SK-N-MC (cell line): ENCODE results near the gene OR6Y1.

Source experiments
- EZH2 ChIP-seq: fragments of 200-600 bp; sonication (generic); IDR thresholded peaks from one replicate; pipeline ENCODE4 v1.6.1; 2017; ENCODE audit warnings: antibody characterized with exemption
- FOXP2 ChIP-seq: optimal IDR thresholded peaks from 2 replicates; pipeline ENCODE3; 2011; ENCODE audit warnings: mild to moderate bottlenecking, moderate library complexity; ENCODE audit not compliant: insufficient read depth; ENCODE audit errors: extremely low read length, control extremely low read depth
- POLR2AphosphoS5 ChIP-seq: IDR thresholded peaks from 2 replicates; pipeline ENCODE4 v1.6.1; 2012; ENCODE audit warnings: mild to moderate bottlenecking, low read depth, low read length, borderline replicate concordance

DNA sequence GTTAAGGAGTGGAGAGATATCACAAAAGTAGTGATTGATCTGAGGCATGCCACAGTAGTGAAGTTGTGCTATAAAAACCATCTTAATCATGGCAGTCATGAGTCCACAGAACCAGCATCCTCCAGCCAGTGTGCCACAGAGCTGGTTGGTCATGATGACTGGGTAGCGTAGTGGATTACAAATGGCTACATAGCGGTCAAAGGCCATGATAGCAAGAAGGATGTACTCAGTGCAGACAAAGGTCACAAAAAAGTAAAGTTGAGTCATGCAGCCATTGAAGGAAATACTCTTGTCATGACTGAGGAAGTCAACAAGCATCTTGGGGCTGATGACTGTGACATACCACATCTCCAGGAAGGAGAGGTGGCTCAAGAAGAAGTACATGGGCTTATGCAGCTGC, 6.7 kb downstream of the OR6Y1 start:
- TF ChIP-seq EZH2: no peak
- TF ChIP-seq POLR2AphosphoS5: no peak
- TF ChIP-seq FOXP2: no peak
